ENCODE results near the gene GRID1.
"Not testable (repeated sequence)": the region's sequence is repeated elsewhere in the genome, so short reads cannot be mapped to it uniquely, and the experiment has no call there.

GRID1 gene

GRCh38 chr10:86249794-86250193 lies 116.8 kb downstream of the GRID1 start:
- DNase-seq, result no peak

- DNase-seq, result no peak
Observed at GRCh38 chr10:86248062-86248461, 118.5 kb downstream of the GRID1 start.

GRCh38 chr10:86247588-86247987 lies 119.0 kb downstream of the GRID1 start:
- DNase-seq, result no peak

- no peak for DNase-seq
Observed at GRCh38 chr10:86247073-86247472, 119.5 kb downstream of the GRID1 start.

- no peak for DNase-seq
Observed at GRCh38 chr10:86246279-86246940, 120.2 kb downstream of the GRID1 start.

- DNase-seq, result no peak
Observed at GRCh38 chr10:86245015-86245394, 121.6 kb downstream of the GRID1 start.

GRCh38 chr10:86244297-86245014 lies 122.1 kb downstream of the GRID1 start:
- DNase-seq, result peak; percentile 60

- no peak for DNase-seq
Observed at GRCh38 chr10:86243651-86244155, 122.9 kb downstream of the GRID1 start.

GRCh38 chr10:86242761-86243160 lies 123.8 kb downstream of the GRID1 start:
- DNase-seq, result no peak

- DNase-seq, result not testable (repeated sequence)
Observed at GRCh38 chr10:86238089-86238488, 128.5 kb downstream of the GRID1 start.

GRCh38 chr10:86234541-86235270 lies 131.9 kb downstream of the GRID1 start:
- no peak for DNase-seq

GRCh38 chr10:86234107-86234506 lies 132.5 kb downstream of the GRID1 start:
- DNase-seq, result no peak

- DNase-seq, result no peak
Observed at GRCh38 chr10:86233131-86233530, 133.5 kb downstream of the GRID1 start.

GRCh38 chr10:86232644-86233043 lies 134.0 kb downstream of the GRID1 start:
- DNase-seq, result no peak

GRCh38 chr10:86231796-86232560 lies 134.6 kb downstream of the GRID1 start:
- no peak for DNase-seq

GRCh38 chr10:86230557-86231180 lies 135.9 kb downstream of the GRID1 start:
- DNase-seq, result no peak

- no peak for DNase-seq
Observed at GRCh38 chr10:86229811-86230556, 136.6 kb downstream of the GRID1 start.

GRCh38 chr10:86229376-86229775 lies 137.2 kb downstream of the GRID1 start:
- DNase-seq, result no peak

- DNase-seq, result no peak
Observed at GRCh38 chr10:86227501-86228258, 138.9 kb downstream of the GRID1 start.

- no peak for DNase-seq
Observed at GRCh38 chr10:86226781-86227201, 139.8 kb downstream of the GRID1 start.

GRCh38 chr10:86226016-86226415 lies 140.6 kb downstream of the GRID1 start:
- no peak for DNase-seq

All from retina (tissue), 1 donor.